ENCODE measurements around the gene BNIP3.

- no peak for TF ChIP-seq CTCF (IDR thresholded peaks at IDR 0.05; ENCODE audit: low read depth, low read length)
- no peak for TF ChIP-seq EZH2phosphoT487 (IDR thresholded peaks at IDR 0.05; ENCODE audit: low read depth)
Measured at GRCh38 chr10:131947631-131948347, 33.9 kb downstream of the BNIP3 start.

All from OCI-LY3 (cell line).